ENCODE data around the gene ERCC1.

Gene ERCC1

GRCh38 chr19:45450012-45450333 lies 26.3 kb upstream of the ERCC1 start:
- ATAC-seq (ENCODE audit: low read depth) = peak; percentile 21; the same call in 1 of the 3 replicates
- no peaks in the 10 kb centered on the region for H3K9me3 ChIP-seq (ENCODE audit: severe bottlenecking)

GRCh38 chr19:45448887-45449299 lies 25.2 kb upstream of the ERCC1 start:
- Histone ChIP-seq H3K4me1 (ENCODE audit: insufficient read depth, poor library complexity, severe bottlenecking) (peaks cover 50% of the 10 kb centered on the region), H3K4me3 (ENCODE audit: severe bottlenecking) (peak overlapping the region; percentile 45), H3K27ac (ENCODE audit: poor library complexity, severe bottlenecking) (peak overlapping the region; percentile 90), H3K36me3 (ENCODE audit: low read depth) (no peaks in the 10 kb centered on the region), H3K27me3 (ENCODE audit: insufficient read depth, poor library complexity, severe bottlenecking) (no peaks in the 10 kb centered on the region), H3K9me3 (ENCODE audit: severe bottlenecking) (no peaks in the 10 kb centered on the region)
- DNase-seq (ENCODE audit: low spot score) = peak; percentile 89
- no peak for TF ChIP-seq CTCF (IDR thresholded peaks at IDR 0.05; ENCODE audit: poor library complexity, severe bottlenecking)
- peak; percentile 72 for ATAC-seq (ENCODE audit: low read depth)

More at GRCh38 chr19:45450012-45450333, 26.3 kb upstream of the ERCC1 start:
- Histone ChIP-seq H3K4me3 (ENCODE audit: severe bottlenecking) (peak overlapping the region; percentile 45), H3K27ac (ENCODE audit: poor library complexity, severe bottlenecking) (peak overlapping the region; percentile 90), H3K4me1 (ENCODE audit: insufficient read depth, poor library complexity, severe bottlenecking) (peaks cover 45% of the 10 kb centered on the region), H3K36me3 (ENCODE audit: low read depth) (no peaks in the 10 kb centered on the region), H3K27me3 (ENCODE audit: insufficient read depth, poor library complexity, severe bottlenecking) (no peaks in the 10 kb centered on the region)
- DNase-seq (ENCODE audit: low spot score) = no peak
- no peak for TF ChIP-seq CTCF (IDR thresholded peaks at IDR 0.05; ENCODE audit: poor library complexity, severe bottlenecking)

GRCh38 chr19:45448425-45448756 lies 24.7 kb upstream of the ERCC1 start:
- Histone ChIP-seq H3K9me3 (ENCODE audit: severe bottlenecking) (no peaks in the 10 kb centered on the region), H3K36me3 (ENCODE audit: low read depth) (no peaks in the 10 kb centered on the region), H3K4me1 (ENCODE audit: insufficient read depth, poor library complexity, severe bottlenecking) (peaks cover 50% of the 10 kb centered on the region), H3K4me3 (ENCODE audit: severe bottlenecking) (no peak overlapping the region), H3K27ac (ENCODE audit: poor library complexity, severe bottlenecking) (peak overlapping the region; percentile 90), H3K27me3 (ENCODE audit: insufficient read depth, poor library complexity, severe bottlenecking) (no peaks in the 10 kb centered on the region)
- TF ChIP-seq CTCF (IDR thresholded peaks at IDR 0.05; ENCODE audit: poor library complexity, severe bottlenecking) = no peak
- ATAC-seq (ENCODE audit: low read depth) (no peak), DNase-seq (ENCODE audit: low spot score) (no peak)

- no peaks in the 10 kb centered on the region for H3K9me3 ChIP-seq (ENCODE audit: severe bottlenecking)
- H3K27ac ChIP-seq (ENCODE audit: poor library complexity, severe bottlenecking) = peak overlapping the region; percentile 90
- H3K4me3 ChIP-seq (ENCODE audit: severe bottlenecking) = no peak overlapping the region
- H3K27me3 ChIP-seq (ENCODE audit: insufficient read depth, poor library complexity, severe bottlenecking) = no peaks in the 10 kb centered on the region
- TF ChIP-seq CTCF (IDR thresholded peaks at IDR 0.05; ENCODE audit: poor library complexity, severe bottlenecking) = no peak
- ATAC-seq (ENCODE audit: low read depth) (peak; percentile 58), DNase-seq (ENCODE audit: low spot score) (peak; percentile 96)
- no peaks in the 10 kb centered on the region for H3K36me3 ChIP-seq (ENCODE audit: low read depth)
- H3K4me1 ChIP-seq (ENCODE audit: insufficient read depth, poor library complexity, severe bottlenecking) = peaks cover 56% of the 10 kb centered on the region
Observed at GRCh38 chr19:45446944-45447343, 23.2 kb upstream of the ERCC1 start.

- Histone ChIP-seq H3K9me3 (ENCODE audit: severe bottlenecking) (no peaks in the 10 kb centered on the region), H3K27me3 (ENCODE audit: insufficient read depth, poor library complexity, severe bottlenecking) (no peaks in the 10 kb centered on the region), H3K4me1 (ENCODE audit: insufficient read depth, poor library complexity, severe bottlenecking) (peaks cover 54% of the 10 kb centered on the region), H3K27ac (ENCODE audit: poor library complexity, severe bottlenecking) (peak overlapping the region; percentile 90), H3K36me3 (ENCODE audit: low read depth) (no peaks in the 10 kb centered on the region), H3K4me3 (ENCODE audit: severe bottlenecking) (no peak overlapping the region)
- no peak for DNase-seq (ENCODE audit: low spot score)
- peak; percentile 49 for TF ChIP-seq CTCF (IDR thresholded peaks at IDR 0.05; ENCODE audit: poor library complexity, severe bottlenecking)
- no peak for ATAC-seq (ENCODE audit: low read depth)
Observed at GRCh38 chr19:45446295-45446694, 22.6 kb upstream of the ERCC1 start.

All from RWPE2 (cell line).